MCF 10A (cell line): Measurements from ENCODE around the gene PRRG4. TPM values are rescaled to one million over a fixed set of nuclear protein-coding genes. Genes with fewer than 3 reads are reported as not detected.

Source experiments
- BruUV-seq: library from RNA; stranded (reverse); fragments of 400-500 nt; replicated peaks from 2 replicates; lab custom pipeline; 2021; lab: Mats Ljungman, UMichigan
- CTCF ChIA-PET: fragments of 300-600 bp; sonication (Branson Sonifier 250); formaldehyde crosslinking; extraction: SDS; loops from one replicate; lab custom pipeline; 2021; ENCODE audit warnings: antibody characterized with exemption, inconsistent platforms; lab: Yijun Ruan, JAX
- POLR2A ChIA-PET: fragments of 300-600, 350-650 bp; sonication (Branson Sonifier 250); formaldehyde crosslinking; extraction: SDS; loops from one replicate; lab custom pipeline; 2020; ENCODE audit warnings: antibody characterized with exemption, inconsistent platforms; lab: Yijun Ruan, JAX
- DNase-seq: peaks from one replicate; pipeline ENCODE4 v3.0.0-alpha.2; 2018; ENCODE audit not compliant: unreplicated experiment
- H3K27ac Mint-ChIP-seq: one replicate; pipeline ENCODE4 v1.8.0; 2022; ENCODE audit warnings: mild to moderate bottlenecking, low read depth, mixed read lengths; ENCODE audit not compliant: unreplicated experiment
- H3K27me3 Mint-ChIP-seq: one replicate; pipeline ENCODE4 v1.8.0; 2022; ENCODE audit warnings: mixed read lengths; ENCODE audit not compliant: insufficient read depth, unreplicated experiment
- H3K36me3 Mint-ChIP-seq: one replicate; pipeline ENCODE4 v1.8.0; 2022; ENCODE audit warnings: mild to moderate bottlenecking, moderate library complexity, mixed read lengths; ENCODE audit not compliant: insufficient read depth, unreplicated experiment
- H3K4me1 Mint-ChIP-seq: one replicate; pipeline ENCODE4 v1.8.0; 2022; ENCODE audit warnings: mixed read lengths; ENCODE audit not compliant: insufficient read depth, unreplicated experiment
- H3K4me3 Mint-ChIP-seq: one replicate; pipeline ENCODE4 v1.8.0; 2022; ENCODE audit warnings: mild to moderate bottlenecking, moderate library complexity, mixed read lengths; ENCODE audit not compliant: unreplicated experiment
- H3K9me3 Mint-ChIP-seq: one replicate; pipeline ENCODE4 v1.8.0; 2022; ENCODE audit warnings: mixed read lengths; ENCODE audit not compliant: unreplicated experiment
- intact Hi-C: fragments of 100-400 bp; cut with micrococcal nuclease; formaldehyde crosslinking; loops from 2 replicates; pipeline ENCODE4 v1.14.1; 2022
- total RNA-seq: library from RNA; stranded (reverse); gene quantifications from 2 replicates; pipeline ENCODE4 v1.2.3, GENCODE V29; 2022
- TF ChIP-seq, protein P1 (sequence below): fragments of 200-600 bp; IDR thresholded peaks from one replicate; pipeline ENCODE4 v1.8.0; 2022; ENCODE audit warnings: antibody characterized with exemption, mild to moderate bottlenecking; ENCODE audit not compliant: unreplicated experiment

The PRRG4 gene
- total RNA-seq, 1 experiment from 2014 or later, result 1.1 TPM

DNA sequence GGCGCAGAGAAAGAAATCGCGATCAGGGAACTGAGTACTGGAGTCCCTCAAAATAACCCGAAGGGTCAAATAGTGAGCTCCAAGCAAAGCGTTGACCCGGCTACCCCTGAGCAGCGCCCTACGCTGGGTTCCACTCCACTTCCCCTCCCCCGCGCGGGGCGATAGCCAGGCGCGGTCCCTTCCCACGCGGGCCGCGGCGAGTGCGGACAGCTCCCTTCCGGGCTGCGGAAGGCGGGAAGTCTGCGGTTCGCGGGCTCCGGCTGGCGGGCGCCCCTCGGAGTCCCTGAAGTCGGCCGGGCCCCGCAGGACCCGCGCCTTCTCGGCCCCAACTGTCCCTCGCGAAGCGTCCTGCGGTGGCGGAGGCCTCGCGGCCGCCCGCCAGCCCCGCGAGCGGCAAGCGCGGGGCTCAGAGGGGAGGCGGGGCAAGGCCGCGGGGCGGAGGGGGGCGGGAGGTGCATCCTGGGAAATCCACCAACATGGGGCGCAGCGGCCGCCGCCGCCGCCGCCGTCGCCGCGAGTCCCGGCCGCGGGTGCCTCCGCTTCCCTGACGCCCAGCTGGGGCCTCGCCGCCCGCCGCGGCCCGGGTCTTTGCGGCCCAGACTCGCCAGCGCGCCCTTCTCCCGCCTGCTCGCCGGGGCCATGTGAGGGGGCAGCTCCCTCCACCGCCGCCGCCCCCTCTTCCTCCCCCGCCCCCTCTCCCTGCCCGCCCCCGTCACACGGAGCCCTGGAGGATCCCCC, 62.8 kb downstream of the PRRG4 start, which contains the start of gene QSER1:
TSS of gene QSER1 (plus strand) at position 457 of the 738 bp plus-strand sequence. CDS start 315 bp downstream, outside the sequence.
- Mint-ChIP-seq H3K9me3 (no peaks in the 10 kb centered on the region), H3K27ac (peak within 1 kb of the TSS; percentile 93), H3K36me3 (peaks cover 14% of the 10 kb centered on the region), H3K27me3 (no peaks in the 10 kb centered on the region), H3K4me1 (peaks cover 17% of the 10 kb centered on the region), H3K4me3 (peak within 1 kb of the TSS; percentile 97)
- CTCF ChIA-PET, result interaction anchor here (0.5 to 2.0 kb wide), 14 partner anchors 9 to 880 kb away, joined by 3 to 9 read pairs (median 4); no protein-coding TSS in a partner anchor
- BruUV-seq, result no TSS peak
- peak; percentile 60 for DNase-seq
- POLR2A ChIA-PET, result interaction anchor here (0.6 to 6.1 kb wide), 37 partner anchors 9 to 1537 kb away, joined by 3 to 76 read pairs (median 4); partner anchors contain the start of genes EIF3M, PRRG4 and TCP11L1
- TF ChIP-seq, protein P1, sequence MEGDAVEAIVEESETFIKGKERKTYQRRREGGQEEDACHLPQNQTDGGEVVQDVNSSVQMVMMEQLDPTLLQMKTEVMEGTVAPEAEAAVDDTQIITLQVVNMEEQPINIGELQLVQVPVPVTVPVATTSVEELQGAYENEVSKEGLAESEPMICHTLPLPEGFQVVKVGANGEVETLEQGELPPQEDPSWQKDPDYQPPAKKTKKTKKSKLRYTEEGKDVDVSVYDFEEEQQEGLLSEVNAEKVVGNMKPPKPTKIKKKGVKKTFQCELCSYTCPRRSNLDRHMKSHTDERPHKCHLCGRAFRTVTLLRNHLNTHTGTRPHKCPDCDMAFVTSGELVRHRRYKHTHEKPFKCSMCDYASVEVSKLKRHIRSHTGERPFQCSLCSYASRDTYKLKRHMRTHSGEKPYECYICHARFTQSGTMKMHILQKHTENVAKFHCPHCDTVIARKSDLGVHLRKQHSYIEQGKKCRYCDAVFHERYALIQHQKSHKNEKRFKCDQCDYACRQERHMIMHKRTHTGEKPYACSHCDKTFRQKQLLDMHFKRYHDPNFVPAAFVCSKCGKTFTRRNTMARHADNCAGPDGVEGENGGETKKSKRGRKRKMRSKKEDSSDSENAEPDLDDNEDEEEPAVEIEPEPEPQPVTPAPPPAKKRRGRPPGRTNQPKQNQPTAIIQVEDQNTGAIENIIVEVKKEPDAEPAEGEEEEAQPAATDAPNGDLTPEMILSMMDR, result no peak
- intact Hi-C loops, result loop anchor here (5.0 kb wide), 1 partner anchor 65 kb away; the partner anchor contains the start of gene PRRG4

DNA sequence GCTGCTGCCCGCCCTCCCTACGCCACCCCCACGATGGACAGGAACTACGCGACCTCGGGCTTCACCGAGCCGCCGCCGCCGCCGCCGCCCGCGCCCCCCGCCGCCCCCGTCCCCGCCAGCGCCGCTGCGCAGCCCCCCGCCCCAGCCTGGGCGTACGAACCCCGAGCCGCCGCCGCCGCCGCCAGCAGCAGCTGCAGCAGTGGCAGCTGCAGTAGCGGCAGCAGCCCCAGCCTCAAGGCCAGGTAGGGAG, 63.3 kb downstream of the PRRG4 start:
- Mint-ChIP-seq H3K4me1 (peaks cover 22% of the 10 kb centered on the region), H3K9me3 (no peaks in the 10 kb centered on the region), H3K36me3 (peaks cover 19% of the 10 kb centered on the region), H3K27ac (peak overlapping the region; percentile 89), H3K27me3 (no peaks in the 10 kb centered on the region), H3K4me3 (peak overlapping the region; percentile 97)
- ChIA-PET CTCF (interaction anchor here (0.7 to 2.0 kb wide), 10 partner anchors 9 to 289 kb away, joined by 3 to 9 read pairs (median 4); no protein-coding TSS in a partner anchor), POLR2A (interaction anchor here (0.6 to 6.1 kb wide), 14 partner anchors 9 to 309 kb away, joined by 3 to 76 read pairs (median 10); partner anchors contain the start of genes EIF3M and PRRG4)
- BruUV-seq, result no TSS peak
- DNase-seq, result no peak
- TF ChIP-seq, protein P1, result no peak
- intact Hi-C loops, result loop anchor here (5.0 kb wide), 1 partner anchor 66 kb away; the partner anchor contains the start of gene PRRG4

DNA sequence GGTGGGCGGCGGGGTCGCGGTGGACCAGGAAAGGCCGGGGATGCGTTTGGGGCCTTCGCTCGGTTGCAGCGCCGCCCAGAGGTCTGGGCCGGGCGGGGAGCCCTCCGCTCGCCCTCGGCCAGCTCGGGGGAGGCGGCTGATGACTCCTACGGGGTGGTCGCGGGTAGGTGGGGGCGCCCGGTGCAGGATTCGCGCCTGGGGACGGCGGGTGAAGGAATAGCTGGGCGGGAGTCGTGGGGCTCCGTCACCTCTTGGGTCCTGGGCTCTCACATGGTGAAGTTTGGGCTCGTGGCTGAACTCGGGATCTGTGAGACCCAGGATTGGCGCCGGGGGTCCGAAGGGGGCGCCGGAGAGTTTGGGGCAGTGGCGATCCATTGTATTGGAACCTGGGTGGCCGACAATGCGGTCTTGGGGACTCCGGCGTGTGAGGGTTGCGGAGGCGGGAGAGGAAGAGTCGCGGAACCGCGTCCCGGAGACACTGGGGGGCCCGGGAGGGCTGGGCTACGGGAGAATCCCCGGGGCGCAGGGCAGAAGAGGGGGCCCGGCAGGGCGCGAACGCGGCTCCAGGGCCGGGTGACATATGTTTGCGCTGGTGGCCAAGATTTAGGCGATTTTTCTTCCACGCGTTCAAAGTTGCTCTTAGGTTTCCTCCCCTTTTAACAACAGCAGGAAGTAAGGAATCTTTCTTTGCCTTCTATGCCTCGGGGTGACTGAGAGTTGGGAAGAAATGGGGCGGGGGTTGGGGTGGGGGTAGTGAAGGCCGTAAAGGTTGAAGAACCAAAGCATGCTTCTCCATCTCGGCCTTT, 63.8 kb downstream of the PRRG4 start:
- CTCF ChIA-PET, result interaction anchor here (0.7 to 2.0 kb wide), 12 partner anchors 10 to 289 kb away, joined by 3 to 9 read pairs (median 4); no protein-coding TSS in a partner anchor
- H3K4me3 Mint-ChIP-seq, result peak overlapping the region; percentile 97
- intact Hi-C loops, result loop anchor here (1.0 to 5.0 kb wide), 2 partner anchors 66 to 84 kb away; partner anchors contain the start of gene PRRG4
- POLR2A ChIA-PET, result interaction anchor here (0.6 to 6.1 kb wide), 29 partner anchors 8 to 310 kb away, joined by 3 to 76 read pairs (median 6); partner anchors contain the start of genes EIF3M, PRRG4 and TCP11L1
- BruUV-seq, result TSS peak; percentile 25
- DNase-seq, result peak; percentile 39
- peaks cover 24% of the 10 kb centered on the region for H3K4me1 Mint-ChIP-seq
- TF ChIP-seq, protein P1, result peak; percentile 39
- H3K27ac Mint-ChIP-seq, result peak overlapping the region; percentile 89
- no peaks in the 10 kb centered on the region for H3K27me3 Mint-ChIP-seq
- H3K36me3 Mint-ChIP-seq, result peaks cover 19% of the 10 kb centered on the region
- H3K9me3 Mint-ChIP-seq, result no peaks in the 10 kb centered on the region
